Pancreas (tissue), 10 donors: ENCODE results near the gene COL13A1. TPM values are rescaled to one million over a fixed set of nuclear protein-coding genes. Genes with fewer than 3 reads are reported as not detected.

Experiments used
- ATAC-seq, 4 donors: fragments of 200-7000 bp; cut with Tn5 transposase; one replicate each; pipeline versions ENCODE4 v1.8.0 to v1.9.1; 2020; ENCODE audit warnings: mild to moderate bottlenecking in 4 of 4, moderate library complexity in 4 of 4
- DNase-seq, 6 donors: peaks; one replicate each; pipeline ENCODE4 v3.0.0-alpha.2; 2020
- FAIRE-seq: peaks from 2 replicates; lab custom pipeline; 2012; peaks lifted over from hg19 to GRCh38; lab: Jason Lieb, UNC
- H3K27ac ChIP-seq, 4 donors: fragments of 200-600 bp; sonication (generic); 1 replicate in 3 of 4; 2 replicates in 1 of 4; pipeline versions ENCODE4 v1.5.0 to v1.8.0; 2020
- H3K27me3 ChIP-seq, 4 donors: fragments of 200-600 bp; one replicate each; pipeline ENCODE4 v1.8.0; 2021
- H3K36me3 ChIP-seq, 3 donors: fragments of 200-600 bp; sonication (generic) in 1 of 3; one replicate each; pipeline versions ENCODE4 v1.5.0 to v1.8.0; 2020 to 2021
- H3K4me1 ChIP-seq, 3 donors: fragments of 200-600 bp; one replicate each; pipeline ENCODE4 v1.8.0; 2021
- H3K4me3 ChIP-seq, 4 donors: fragments of 200-600 bp; sonication (generic) in 2 of 4; one replicate each; pipeline versions ENCODE4 v1.5.0 to v1.8.0; 2020 to 2021
- H3K9me3 ChIP-seq, 4 donors: fragments of 200-600 bp; one replicate each; pipeline ENCODE4 v1.8.0; 2021
- CTCF ChIP-seq, 4 donors: fragments of 200-600 bp; sonication (generic) in 3 of 4; IDR thresholded peaks; one replicate each; pipeline versions ENCODE4 v1.5.0 to v1.8.0; 2021; ENCODE audit warnings: antibody characterized with exemption in 4 of 4
- WGBS, 2 donors: extraction: QIAGEN DNeasy Blood & Tissue Kit; methylation state at CpG; one replicate each; pipeline ENCODE4 v1.1.7; 2013; 5-methylcytosine and 5-hydroxymethylcytosine counted together
- intact Hi-C, 3 donors: fragments of 100-400 bp; cut with DNase I; formaldehyde crosslinking; loops; one replicate each; pipeline versions ENCODE4 v1.11.1 to v1.14.2; 2022
- polyA plus RNA-seq, 2 donors: library from polyadenylated mRNA; stranded (reverse); fragments of 200-250 nt; gene quantifications; one replicate each; pipeline ENCODE4 v1.2.3, GENCODE V29; 2013
- total RNA-seq, 6 donors: library from RNA; stranded (reverse); fragmentation: NEBNext Ultra II Directional in 4 of 6; extraction: Animal tissue kit (Norgen Biotek cat#: 25700) in 4 of 6; gene quantifications; one replicate each; pipeline versions ENCODE4 v1.2.1 to v1.2.4, GENCODE V29; 2021 to 2023
- donor health status: healthy with polysubstance abuse.
- donor health status: DM: no; HTN: no; CAD: no; lungs with moderate emphysema.
- donor health status: DM: no; HTN: no; CAD: no.
- donor health status: control.
- donor health status: control.
- donor health status: Bipolar disorder and iron deficiency.
- donor health status: DM: yes; HTN: yes; CAD: no.
- donor health status: DM: no; HTN: no; CAD: no.
- donor health status: DM: no; HTN: no; CAD: no.
- donor health status: DM: yes; HTN: yes; CAD: no.

COL13A1 gene
- total and polyA plus RNA-seq, 8 donors: 0.35 to 11.7 (median 0.92) TPM

- ATAC-seq: peak in 1 of 4 donors; percentile 39
- Histone ChIP-seq H3K27me3 (no peaks in the 10 kb centered on the region), H3K4me3 (no peak overlapping the region), H3K27ac (no peak overlapping the region), H3K4me1 (no peaks in the 10 kb centered on the region), H3K36me3 (no peaks in the 10 kb centered on the region), H3K9me3 (no peaks in the 10 kb centered on the region)
- 62 to 66% methylated on average over 2 of the region's 2 CpGs for WGBS, 2 donors
- TF ChIP-seq CTCF (IDR thresholded peaks at IDR 0.05): no peak
- no peak for FAIRE-seq
- intact Hi-C loops: no loop called here
- DNase-seq: no peak
Measured at GRCh38 chr10:69814251-69814650, 12.5 kb downstream of the COL13A1 start.

GRCh38 chr10:69815104-69815503 is 13.4 kb downstream of the COL13A1 start:
- TF ChIP-seq CTCF (IDR thresholded peaks at IDR 0.05): no peak
- Histone ChIP-seq H3K9me3 (no peaks in the 10 kb centered on the region), H3K4me3 (no peak overlapping the region), H3K27me3 (no peaks in the 10 kb centered on the region), H3K36me3 (no peaks in the 10 kb centered on the region), H3K27ac (no peak overlapping the region), H3K4me1 (no peaks in the 10 kb centered on the region)
- FAIRE-seq (no peak), ATAC-seq (peak in 2 of 4 donors; percentile 21 to 63), DNase-seq (peak in 1 of 6 donors; percentile 13)
- WGBS, 2 donors: 47 to 52% methylated on average over 6 of the region's 6 CpGs
- intact Hi-C loops: no loop called here

- no peak for TF ChIP-seq CTCF (IDR thresholded peaks at IDR 0.05)
- FAIRE-seq (no peak), ATAC-seq (peak in 2 of 4 donors; percentile 15 to 19), DNase-seq (no peak)
- no peaks in the 10 kb centered on the region for H3K36me3 ChIP-seq
- H3K27me3 ChIP-seq: no peaks in the 10 kb centered on the region
- intact Hi-C loops: no loop called here
- H3K4me1 ChIP-seq: no peaks in the 10 kb centered on the region
- H3K27ac ChIP-seq: no peak overlapping the region
- H3K9me3 ChIP-seq: no peaks in the 10 kb centered on the region
- WGBS, 2 donors: 68 to 70% methylated on average over 5 of the region's 5 CpGs
- no peak overlapping the region for H3K4me3 ChIP-seq
Measured at GRCh38 chr10:69816521-69816920, 14.8 kb downstream of the COL13A1 start.

DNA sequence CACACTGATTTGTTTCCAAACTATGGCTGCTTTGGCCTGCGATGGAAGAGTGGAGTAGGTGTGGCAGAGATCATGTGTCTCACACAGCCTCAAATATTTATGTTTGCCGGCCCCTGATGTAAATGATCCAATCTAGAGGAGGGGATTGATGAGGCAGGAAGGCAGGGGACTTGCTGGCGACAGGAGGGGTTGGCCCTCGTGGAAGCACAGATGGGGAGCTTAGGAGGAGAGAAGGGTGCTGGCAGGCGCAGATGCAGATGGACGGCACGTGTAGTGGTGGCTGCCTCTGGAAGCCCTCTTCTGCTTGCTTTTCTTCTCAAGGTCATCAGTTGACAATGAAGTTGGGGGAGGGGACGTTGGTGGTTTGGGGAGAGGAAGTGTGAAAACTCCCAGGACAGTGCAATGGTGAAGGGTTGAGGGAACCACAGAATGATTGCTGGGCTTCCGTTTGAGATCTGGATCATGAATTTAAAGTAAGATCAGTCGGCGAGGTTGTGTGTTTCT is 15.4 kb downstream of the COL13A1 start:
- FAIRE-seq (no peak), ATAC-seq (no peak), DNase-seq (no peak)
- Histone ChIP-seq H3K36me3 (no peaks in the 10 kb centered on the region), H3K9me3 (no peaks in the 10 kb centered on the region), H3K4me3 (no peak overlapping the region), H3K27ac (no peak overlapping the region), H3K4me1 (no peaks in the 10 kb centered on the region), H3K27me3 (no peaks in the 10 kb centered on the region)
- WGBS, 2 donors: 48 to 52% methylated on average over 11 of the region's 11 CpGs
- intact Hi-C loops: no loop called here
- no peak for TF ChIP-seq CTCF (IDR thresholded peaks at IDR 0.05)

DNA sequence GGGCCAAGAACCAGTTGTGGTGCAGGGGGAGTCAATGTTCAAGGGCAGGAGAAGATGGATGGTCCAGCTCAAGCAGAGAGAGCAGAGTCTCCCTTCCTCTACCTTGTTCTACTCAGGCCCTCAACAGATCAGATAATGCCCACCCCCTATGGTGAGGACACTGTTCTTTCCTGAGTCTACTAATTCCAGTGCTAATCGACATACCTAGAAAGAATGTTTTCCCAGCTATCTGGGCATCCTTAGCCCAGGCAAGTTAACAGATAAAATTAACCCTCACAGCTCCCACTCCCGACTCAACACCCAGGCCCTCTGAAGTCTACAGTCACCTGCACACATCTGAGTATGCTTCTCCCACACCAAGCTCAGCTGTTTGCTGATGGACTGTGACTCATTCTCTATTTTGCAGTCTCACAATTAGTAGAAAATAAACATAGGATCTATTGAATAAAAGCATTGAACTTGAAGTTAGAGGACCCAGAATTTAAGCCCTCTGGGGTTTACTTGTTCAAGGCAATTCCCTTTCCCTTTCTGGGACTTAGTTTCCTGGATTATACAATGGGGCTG is 17.1 kb downstream of the COL13A1 start:
- no peaks in the 10 kb centered on the region for H3K4me1 ChIP-seq
- 72 to 76% methylated on average over 2 of the region's 2 CpGs for WGBS, 2 donors
- no peak for TF ChIP-seq CTCF (IDR thresholded peaks at IDR 0.05)
- H3K9me3 ChIP-seq: no peaks in the 10 kb centered on the region
- no peaks in the 10 kb centered on the region for H3K36me3 ChIP-seq
- H3K27me3 ChIP-seq: no peaks in the 10 kb centered on the region
- FAIRE-seq: no peak
- intact Hi-C loops: no loop called here
- H3K27ac ChIP-seq: no peak overlapping the region
- ATAC-seq: no peak
- H3K4me3 ChIP-seq: no peak overlapping the region
- DNase-seq: no peak
